Measurements from ENCODE around the gene IL19.
A peak's percentile ranks its signal among the peaks of the same experiment; 100 is the strongest.

Gene IL19

GRCh38 chr1:206727981-206728696, 42.4 kb upstream of the IL19 start:
- H3K4me3 ChIP-seq (ENCODE audit: low read depth, low read length): no peak overlapping the region
- no peak for TF ChIP-seq CTCF (IDR thresholded peaks at IDR 0.05; ENCODE audit: low read depth, low read length, missing control alignments)
- no peak for DNase-seq (ENCODE audit: low read depth)

- TF ChIP-seq CTCF (IDR thresholded peaks at IDR 0.05; ENCODE audit: low read depth, low read length, missing control alignments): no peak
- H3K4me3 ChIP-seq (ENCODE audit: low read depth, low read length): no peak overlapping the region
- DNase-seq (ENCODE audit: low read depth): no peak
Measured at GRCh38 chr1:206728697-206728987, 41.9 kb upstream of the IL19 start.

- no peak overlapping the region for H3K4me3 ChIP-seq (ENCODE audit: low read depth, low read length)
- TF ChIP-seq CTCF (IDR thresholded peaks at IDR 0.05; ENCODE audit: low read depth, low read length, missing control alignments): no peak
- DNase-seq (ENCODE audit: low read depth): no peak
Measured at GRCh38 chr1:206729050-206729449, 41.5 kb upstream of the IL19 start.

- DNase-seq (ENCODE audit: low read depth): no peak
- TF ChIP-seq CTCF (IDR thresholded peaks at IDR 0.05; ENCODE audit: low read depth, low read length, missing control alignments): no peak
- no peak overlapping the region for H3K4me3 ChIP-seq (ENCODE audit: low read depth, low read length)
Measured at GRCh38 chr1:206729507-206729906, 41.1 kb upstream of the IL19 start.

- no peak for TF ChIP-seq CTCF (IDR thresholded peaks at IDR 0.05; ENCODE audit: low read depth, low read length, missing control alignments)
- DNase-seq (ENCODE audit: low read depth): no peak
- H3K4me3 ChIP-seq (ENCODE audit: low read depth, low read length): no peak overlapping the region
Measured at GRCh38 chr1:206732508-206732907, 38.1 kb upstream of the IL19 start.

- H3K4me3 ChIP-seq (ENCODE audit: low read depth, low read length): no peak overlapping the region
- no peak for TF ChIP-seq CTCF (IDR thresholded peaks at IDR 0.05; ENCODE audit: low read depth, low read length, missing control alignments)
- DNase-seq (ENCODE audit: low read depth): no peak
Measured at GRCh38 chr1:206732992-206733391, 37.6 kb upstream of the IL19 start.

GRCh38 chr1:206734499-206735142, 36.0 kb upstream of the IL19 start:
- no peak overlapping the region for H3K4me3 ChIP-seq (ENCODE audit: low read depth, low read length)
- TF ChIP-seq CTCF (IDR thresholded peaks at IDR 0.05; ENCODE audit: low read depth, low read length, missing control alignments): peak; percentile 99
- DNase-seq (ENCODE audit: low read depth): no peak
